Trophoblast cell (in vitro differentiated cells and primary cell): Measurements from ENCODE around the gene EYS.
A peak's percentile ranks its signal among the peaks of the same experiment; 100 is the strongest.

Experiments used
- DNase-seq, 2 donors: peaks; one replicate each; pipeline ENCODE4 v3.0.0-alpha.2; 2016
- H2AFZ ChIP-seq: 2 replicates; pipeline ENCODE4 v1.6.1; 2013; ENCODE audit warnings: low read length, moderate library complexity, mild to moderate bottlenecking; ENCODE audit not compliant: insufficient read depth, poor library complexity
- H2AK5ac ChIP-seq: 2 replicates; pipeline ENCODE4 v1.6.1; 2013; ENCODE audit warnings: mild to moderate bottlenecking, low read length
- H2BK120ac ChIP-seq: 2 replicates; pipeline ENCODE4 v1.6.1; 2013; ENCODE audit warnings: low read length, mild to moderate bottlenecking, moderate library complexity; ENCODE audit not compliant: insufficient read depth, poor library complexity
- H2BK12ac ChIP-seq: 2 replicates; pipeline ENCODE4 v1.6.1; 2013; ENCODE audit warnings: mild to moderate bottlenecking, low read length, moderate library complexity
- H2BK5ac ChIP-seq: 2 replicates; pipeline ENCODE4 v1.6.1; 2013; ENCODE audit warnings: low read length, low read depth, moderate library complexity, mild to moderate bottlenecking; ENCODE audit not compliant: poor library complexity
- H3K14ac ChIP-seq: 2 replicates; pipeline ENCODE4 v1.6.1; 2013; ENCODE audit warnings: mild to moderate bottlenecking, low read length
- H3K18ac ChIP-seq: 2 replicates; pipeline ENCODE4 v1.6.1; 2013; ENCODE audit warnings: mild to moderate bottlenecking, low read length
- H3K23ac ChIP-seq: 2 replicates; pipeline ENCODE4 v1.6.1; 2013; ENCODE audit warnings: low read length
- H3K27ac ChIP-seq: 2 replicates; pipeline ENCODE4 v1.5.1; 2013; ENCODE audit warnings: low read depth, mild to moderate bottlenecking, inconsistent platforms, low read length, moderate library complexity
- H3K27me3 ChIP-seq: 2 replicates; pipeline ENCODE4 v1.6.1; 2013; ENCODE audit warnings: inconsistent platforms, mild to moderate bottlenecking, low read length, moderate library complexity; ENCODE audit not compliant: insufficient read depth
- H3K36me3 ChIP-seq, 2 experiments: 1 replicate in 1 of 2; 2 replicates in 1 of 2; pipeline ENCODE4 v1.6.1; 2013; ENCODE audit warnings: low read length in 2 of 2, mild to moderate bottlenecking in 2 of 2, moderate library complexity in 1 of 2; ENCODE audit not compliant: insufficient read depth in 2 of 2, control insufficient read depth in 1 of 2
- H3K4ac ChIP-seq: 2 replicates; pipeline ENCODE4 v1.6.1; 2013; ENCODE audit warnings: low read depth, mild to moderate bottlenecking, low read length, moderate library complexity
- H3K4me1 ChIP-seq, 2 experiments: 1 replicate in 1 of 2; 2 replicates in 1 of 2; pipeline ENCODE4 v1.6.1; 2013; ENCODE audit warnings: low read length in 2 of 2, mild to moderate bottlenecking in 2 of 2, moderate library complexity in 1 of 2; ENCODE audit not compliant: insufficient read depth in 2 of 2, control insufficient read depth in 1 of 2
- H3K4me2 ChIP-seq: 2 replicates; pipeline ENCODE4 v1.6.1; 2013; ENCODE audit warnings: inconsistent platforms, mild to moderate bottlenecking, low read length, moderate library complexity
- H3K4me3 ChIP-seq: 2 replicates; pipeline ENCODE4 v1.5.1; 2013; ENCODE audit warnings: mild to moderate bottlenecking, low read depth, low read length, inconsistent platforms
- H3K79me1 ChIP-seq: one replicate; pipeline ENCODE4 v1.6.1; 2013; ENCODE audit warnings: low read length
- H3K79me2 ChIP-seq: 2 replicates; pipeline ENCODE4 v1.6.1; 2013; ENCODE audit warnings: low read length, mild to moderate bottlenecking; ENCODE audit not compliant: control insufficient read depth, insufficient read depth, poor library complexity
- H3K9ac ChIP-seq: 2 replicates; pipeline ENCODE4 v1.6.1; 2013; ENCODE audit warnings: mild to moderate bottlenecking, low read length
- H3K9me3 ChIP-seq: 2 replicates; pipeline ENCODE4 v1.6.1; 2013; ENCODE audit warnings: low read depth, mild to moderate bottlenecking, control low read depth, inconsistent platforms, low read length; ENCODE audit not compliant: insufficient read depth
- H4K12ac ChIP-seq: 2 replicates; pipeline ENCODE4 v1.6.1; 2013; ENCODE audit warnings: low read depth, mild to moderate bottlenecking, low read length, moderate library complexity
- H4K8ac ChIP-seq: 2 replicates; pipeline ENCODE4 v1.6.1; 2013; ENCODE audit warnings: low read depth, mild to moderate bottlenecking, low read length, moderate library complexity
- H4K91ac ChIP-seq: one replicate; pipeline ENCODE4 v1.6.1; 2013; ENCODE audit warnings: low read depth, mild to moderate bottlenecking, low read length, moderate library complexity
- WGBS: extraction: QIAGEN DNeasy Blood & Tissue Kit; methylation state at CpG from one replicate; pipeline ENCODE4 v1.1.7; 2013; ENCODE audit warnings: missing lambda C conversion rate; ENCODE audit not compliant: insufficient read length, insufficient coverage; ENCODE audit errors: extremely low coverage; 5-methylcytosine and 5-hydroxymethylcytosine counted together

The EYS gene

DNA sequence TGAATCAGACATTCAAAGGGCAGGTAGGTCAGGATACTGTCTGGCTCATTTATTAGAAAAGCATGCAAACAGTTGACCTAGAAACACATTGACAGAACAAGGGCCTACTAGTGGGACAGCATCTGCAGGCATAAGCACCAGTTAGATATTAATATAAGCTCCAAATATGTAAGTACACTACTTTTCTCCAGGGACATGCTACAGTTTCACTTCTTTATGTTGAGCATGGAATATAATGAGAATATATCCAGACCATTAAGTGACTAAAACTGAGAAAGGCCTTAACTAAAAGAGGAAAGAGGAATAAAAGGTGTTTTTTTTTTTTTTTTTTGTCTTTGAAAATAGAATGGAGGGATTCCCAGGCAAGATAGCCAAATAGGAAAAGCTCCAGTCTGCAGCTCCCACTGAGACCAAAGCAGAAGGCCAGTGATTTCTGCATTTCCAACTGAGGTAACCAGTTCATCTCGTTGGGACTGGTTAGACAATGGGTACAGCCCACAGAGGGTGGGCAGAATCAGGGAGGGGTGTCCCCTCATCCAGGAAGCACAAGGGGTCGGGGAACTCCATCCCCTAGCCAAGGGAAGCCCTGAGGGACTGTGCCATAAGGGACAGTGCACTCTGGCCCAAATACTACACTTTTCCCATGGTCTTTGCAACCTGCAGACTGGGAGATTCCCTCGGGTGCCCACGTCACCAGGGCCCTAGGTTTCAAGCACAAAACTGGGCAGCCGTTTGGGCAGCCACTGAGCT is 1819.8 kb downstream of the EYS start:
- DNase-seq = no peak
- no CpG with 5 or more reads among the region's 5 CpGs for WGBS
- H4K91ac ChIP-seq = no peak overlapping the region
- no peak overlapping the region for H4K8ac ChIP-seq
- H3K23ac ChIP-seq = no peak overlapping the region
- H3K4ac ChIP-seq = no peak overlapping the region
- no peak overlapping the region for H2BK5ac ChIP-seq
- H2AFZ ChIP-seq = no peak overlapping the region
- H4K12ac ChIP-seq = no peak overlapping the region
- no peaks in the 10 kb centered on the region for H3K79me2 ChIP-seq
- H3K79me1 ChIP-seq = no peaks in the 10 kb centered on the region
- no peaks in the 10 kb centered on the region for H3K9me3 ChIP-seq
- no peaks in the 10 kb centered on the region for H3K36me3 ChIP-seq
- H3K27me3 ChIP-seq = no peaks in the 10 kb centered on the region
- no peak overlapping the region for H2AK5ac ChIP-seq
- no peak overlapping the region for H3K14ac ChIP-seq
- no peak overlapping the region for H3K4me2 ChIP-seq
- no peak overlapping the region for H3K4me3 ChIP-seq
- H3K27ac ChIP-seq = no peak overlapping the region
- no peak overlapping the region for H3K9ac ChIP-seq
- H3K4me1 ChIP-seq = no peaks in the 10 kb centered on the region
- H3K18ac ChIP-seq = no peak overlapping the region
- H2BK120ac ChIP-seq = no peak overlapping the region
- H2BK12ac ChIP-seq = no peak overlapping the region

DNA sequence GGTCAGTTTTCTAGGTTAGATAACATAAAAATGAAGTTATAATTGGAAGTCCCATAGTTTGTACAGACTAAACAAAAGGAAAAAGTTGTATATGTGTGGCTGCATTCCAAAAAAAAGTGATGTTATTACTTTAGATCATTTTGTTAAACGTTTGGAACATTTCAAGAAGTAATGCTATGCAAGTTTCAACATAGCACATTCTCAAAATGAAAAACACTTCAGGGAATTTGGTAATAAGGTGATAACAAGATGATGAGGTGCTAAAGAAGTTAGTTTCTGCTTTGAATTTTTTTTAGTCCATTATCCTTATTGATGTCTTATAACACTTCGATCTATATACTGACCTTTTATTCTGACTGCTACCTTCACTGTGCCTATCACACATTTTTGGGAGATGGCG is 1820.7 kb downstream of the EYS start:
- peak in 1 of 2 donors; percentile 65 for DNase-seq
- H3K14ac ChIP-seq = no peak overlapping the region
- H2BK5ac ChIP-seq = no peak overlapping the region
- no peak overlapping the region for H3K4me3 ChIP-seq
- H3K23ac ChIP-seq = no peak overlapping the region
- no peak overlapping the region for H4K91ac ChIP-seq
- H3K4me1 ChIP-seq = no peaks in the 10 kb centered on the region
- H3K4me2 ChIP-seq = no peak overlapping the region
- no peak overlapping the region for H2BK120ac ChIP-seq
- H3K4ac ChIP-seq = no peak overlapping the region
- H3K27ac ChIP-seq = no peak overlapping the region
- H2BK12ac ChIP-seq = no peak overlapping the region
- no peaks in the 10 kb centered on the region for H3K27me3 ChIP-seq
- H3K9ac ChIP-seq = no peak overlapping the region
- no CpG with 5 or more reads among the region's 3 CpGs for WGBS
- H3K79me1 ChIP-seq = no peaks in the 10 kb centered on the region
- no peaks in the 10 kb centered on the region for H3K9me3 ChIP-seq
- no peak overlapping the region for H2AFZ ChIP-seq
- H2AK5ac ChIP-seq = no peak overlapping the region
- no peak overlapping the region for H4K12ac ChIP-seq
- no peak overlapping the region for H3K18ac ChIP-seq
- H3K79me2 ChIP-seq = no peaks in the 10 kb centered on the region
- no peak overlapping the region for H4K8ac ChIP-seq
- H3K36me3 ChIP-seq = no peaks in the 10 kb centered on the region

- H3K4me1 ChIP-seq = no peaks in the 10 kb centered on the region
- no peak overlapping the region for H4K8ac ChIP-seq
- WGBS = no CpG with 5 or more reads among the region's 6 CpGs
- no peak overlapping the region for H3K4ac ChIP-seq
- H4K91ac ChIP-seq = no peak overlapping the region
- no peak overlapping the region for H2BK5ac ChIP-seq
- no peak overlapping the region for H3K27ac ChIP-seq
- no peak overlapping the region for H4K12ac ChIP-seq
- H3K4me2 ChIP-seq = no peak overlapping the region
- no peak overlapping the region for H3K9ac ChIP-seq
- H2BK12ac ChIP-seq = no peak overlapping the region
- H3K9me3 ChIP-seq = peaks cover 2% of the 10 kb centered on the region
- no peak overlapping the region for H3K18ac ChIP-seq
- H3K79me1 ChIP-seq = no peaks in the 10 kb centered on the region
- H2AK5ac ChIP-seq = no peak overlapping the region
- no peak overlapping the region for H3K23ac ChIP-seq
- H2AFZ ChIP-seq = no peak overlapping the region
- no peak overlapping the region for H3K4me3 ChIP-seq
- no peaks in the 10 kb centered on the region for H3K27me3 ChIP-seq
- H3K14ac ChIP-seq = no peak overlapping the region
- no peak for DNase-seq
- H3K79me2 ChIP-seq = no peaks in the 10 kb centered on the region
- H2BK120ac ChIP-seq = no peak overlapping the region
- H3K36me3 ChIP-seq = no peaks in the 10 kb centered on the region
Measured at GRCh38 chr6:63883597-63883996, 1823.4 kb downstream of the EYS start.

GRCh38 chr6:63882208-63882607 is 1824.8 kb downstream of the EYS start:
- Histone ChIP-seq H3K4me2 (no peak overlapping the region), H2BK5ac (no peak overlapping the region), H2BK120ac (no peak overlapping the region), H3K9me3 (peaks cover 3% of the 10 kb centered on the region), H2BK12ac (no peak overlapping the region), H3K79me1 (no peaks in the 10 kb centered on the region), H3K14ac (no peak overlapping the region), H3K4me1 (no peaks in the 10 kb centered on the region), H2AFZ (no peak overlapping the region), H3K36me3 (no peaks in the 10 kb centered on the region), H3K27me3 (no peaks in the 10 kb centered on the region), H4K8ac (no peak overlapping the region), H3K27ac (no peak overlapping the region), H3K4ac (no peak overlapping the region), H3K9ac (no peak overlapping the region), H3K18ac (no peak overlapping the region), H3K23ac (no peak overlapping the region), H4K91ac (no peak overlapping the region), H4K12ac (no peak overlapping the region), H3K79me2 (no peaks in the 10 kb centered on the region), H2AK5ac (no peak overlapping the region), H3K4me3 (no peak overlapping the region)
- no peak for DNase-seq
- no CpG with 5 or more reads among the region's 4 CpGs for WGBS
